GM18498 (cell line): Measurements from ENCODE around the gene CARD14.
"Not testable (repeated sequence)": the region's sequence is repeated elsewhere in the genome, so short reads cannot be mapped to it uniquely, and the experiment has no call there.

Experiments used
- ATAC-seq: cut with Tn5 transposase; IDR thresholded peaks from one replicate; pipeline ENCODE4 v1.9.1; 2021; ENCODE audit warnings: mild to moderate bottlenecking, moderate library complexity; ENCODE audit not compliant: unreplicated experiment

CARD14 gene

DNA sequence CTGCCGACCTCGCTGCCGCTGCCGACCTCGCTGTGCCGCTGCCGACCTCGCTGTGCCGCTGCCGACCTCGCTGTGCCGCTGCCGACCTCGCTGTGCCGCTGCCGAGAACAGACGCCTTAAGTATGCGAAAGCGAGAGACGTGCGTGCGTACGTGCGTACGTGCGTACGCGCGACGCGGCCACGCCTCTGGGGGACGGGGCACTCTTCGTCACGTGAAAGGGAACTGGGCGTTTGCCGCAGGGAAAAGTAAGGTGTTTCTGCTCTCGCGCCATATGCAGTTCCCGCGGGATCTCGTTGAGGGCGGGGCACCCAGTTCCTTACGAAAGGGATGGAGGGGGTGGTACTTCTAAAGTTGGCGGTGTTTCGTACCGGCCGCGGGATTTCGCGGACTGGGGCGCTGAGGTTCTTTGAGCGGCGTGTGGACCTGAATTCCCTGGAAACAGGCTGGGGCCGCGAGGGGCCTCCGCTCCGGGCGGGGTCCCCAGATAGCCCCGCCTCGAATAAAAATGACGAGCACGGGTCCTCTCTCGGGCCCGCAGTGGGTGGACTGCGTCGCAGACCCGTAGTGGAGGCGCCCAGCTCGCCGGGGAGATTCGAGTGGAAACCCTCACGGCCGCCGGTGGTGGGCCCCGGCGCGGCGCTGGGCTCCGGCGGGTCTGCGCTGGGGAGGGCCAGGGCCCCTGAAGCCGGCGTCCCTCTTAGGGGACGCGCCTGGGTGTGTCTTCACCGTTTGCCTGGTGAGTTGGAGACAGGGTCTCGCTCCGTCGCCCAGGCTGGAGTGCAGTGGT lies 22.6 kb upstream of the CARD14 start, which contains the start of gene EIF4A3:
EIF4A3 (minus strand) TSS at position 94 of the 788 bp plus-strand sequence. CDS start 167 bp downstream, outside the sequence.
- peak; percentile 89 for ATAC-seq

DNA sequence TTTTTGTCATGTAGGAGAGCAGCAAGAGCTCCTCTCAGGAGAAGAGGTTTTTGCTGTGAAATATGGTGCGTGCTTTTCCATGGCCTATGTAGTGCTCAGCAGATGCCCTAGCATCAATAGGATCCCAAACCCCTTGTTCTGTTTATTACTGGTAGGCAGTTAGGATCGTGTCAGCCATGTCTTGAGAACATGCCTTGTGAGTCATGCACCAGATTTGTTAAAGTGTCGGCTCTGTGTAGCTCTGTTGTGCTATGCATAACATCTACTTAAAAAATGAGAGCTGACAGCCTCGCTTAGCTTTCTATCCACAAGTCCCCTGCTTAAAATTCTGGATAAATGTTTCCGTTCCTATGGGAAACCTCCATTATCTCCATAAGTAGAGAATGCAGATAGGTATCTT lies 18.5 kb upstream of the CARD14 start:
- no peak for ATAC-seq

DNA sequence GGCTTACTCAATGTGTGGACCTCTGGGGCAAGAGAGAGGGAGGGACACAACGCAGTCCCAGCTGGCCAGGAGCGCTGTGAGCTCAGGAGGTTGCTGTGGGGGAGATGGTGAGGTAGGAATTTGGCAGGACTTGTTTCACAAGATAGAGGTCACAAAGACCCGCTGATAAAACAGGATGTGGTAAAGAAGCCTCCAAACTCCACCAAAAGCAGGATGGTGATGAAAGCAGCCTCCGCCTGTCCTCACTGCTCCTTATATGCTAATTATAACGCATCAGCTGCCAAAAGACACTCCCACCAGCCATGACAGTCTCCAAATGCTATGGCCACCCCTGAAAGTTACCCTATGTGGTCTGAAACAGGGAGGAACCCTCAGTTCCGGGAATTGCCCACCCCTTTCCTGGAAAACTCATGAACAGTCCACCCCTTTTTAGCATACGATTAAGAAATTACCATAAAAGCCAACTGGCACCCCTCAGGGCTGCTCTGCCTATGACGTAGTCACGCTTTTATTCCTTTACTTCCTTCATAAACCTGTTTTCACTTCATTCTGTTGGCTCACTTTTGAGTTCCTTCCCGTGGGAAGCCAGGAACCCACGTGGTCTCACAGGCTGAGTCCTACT lies 17.6 kb upstream of the CARD14 start:
- ATAC-seq = no peak

DNA sequence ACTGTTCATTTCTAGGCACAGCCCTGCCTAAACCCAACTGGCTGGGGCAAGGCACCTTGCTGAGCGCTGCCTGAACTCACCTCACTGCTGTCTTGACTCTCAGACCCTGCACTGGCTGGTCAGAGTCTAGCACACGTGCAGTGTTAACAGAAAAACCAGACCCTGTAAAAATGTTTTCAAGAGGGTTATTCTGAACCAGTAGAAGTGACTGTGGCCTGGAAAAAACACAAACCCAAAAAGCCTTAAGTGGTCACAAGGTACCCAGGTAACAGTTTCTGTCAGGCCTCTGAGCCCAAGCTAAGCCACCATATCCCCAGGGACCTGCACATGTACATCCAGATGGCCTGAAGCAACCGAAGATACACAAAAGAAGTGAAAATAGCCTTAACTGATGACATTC lies 16.8 kb upstream of the CARD14 start:
- no peak for ATAC-seq

DNA sequence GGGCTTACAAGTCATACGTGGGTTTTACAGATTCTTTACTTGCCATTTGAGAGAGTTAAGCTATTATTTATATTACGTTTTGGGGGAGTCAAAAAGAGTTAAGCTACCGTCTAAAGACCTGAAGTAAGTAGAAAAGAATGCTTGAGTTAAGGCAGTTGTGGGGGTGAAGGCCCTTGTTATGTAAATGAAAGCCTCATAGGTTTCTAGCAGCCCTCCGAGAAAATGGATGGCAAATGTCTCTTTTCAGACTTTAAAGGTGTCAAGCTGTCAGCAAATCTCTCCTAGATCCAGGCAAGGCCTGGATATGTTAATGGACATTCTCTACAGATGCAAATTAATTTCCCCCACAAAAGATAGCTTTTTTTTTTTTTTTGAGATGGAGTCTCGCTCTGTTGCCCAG lies 15.7 kb upstream of the CARD14 start:
- no peak for ATAC-seq

DNA sequence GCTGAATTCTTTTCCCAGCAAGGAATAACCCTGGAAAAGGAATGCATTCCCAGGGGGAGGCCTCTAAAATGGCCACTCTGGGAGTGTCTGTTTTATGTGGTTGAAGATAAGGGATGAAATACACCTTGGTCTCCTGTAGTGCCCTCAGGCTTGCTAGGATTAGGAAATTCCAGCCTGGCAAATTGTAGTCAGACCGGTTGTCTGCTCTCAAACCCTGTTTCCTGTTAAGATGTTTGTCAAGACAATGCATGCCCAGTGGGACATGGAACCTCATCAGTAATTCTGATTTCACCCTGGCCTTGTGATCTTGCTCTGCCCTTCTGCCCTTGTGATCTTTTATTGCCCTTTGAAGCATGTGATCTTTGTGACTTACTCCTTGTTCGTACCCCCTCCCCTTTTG lies 14.2 kb upstream of the CARD14 start:
- not testable (repeated sequence) for ATAC-seq

DNA sequence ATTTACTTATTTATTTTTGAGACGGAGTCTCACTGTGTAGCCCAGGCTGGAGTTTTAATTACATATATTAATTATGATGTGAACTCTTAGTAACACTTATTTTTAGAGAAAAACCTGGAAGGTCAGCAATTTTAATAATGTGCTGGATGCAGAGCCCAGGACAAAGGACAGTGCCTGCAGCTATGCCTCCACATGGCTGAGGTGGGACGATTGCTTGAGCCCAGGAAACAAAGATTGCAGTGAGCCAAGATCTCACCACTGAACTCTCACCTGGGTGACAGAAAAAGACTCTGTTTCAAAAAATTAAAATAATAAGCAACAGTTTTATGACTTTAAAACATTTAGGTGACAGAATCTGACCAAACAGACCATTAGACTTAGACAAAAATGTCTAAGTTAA lies 11.0 kb upstream of the CARD14 start:
- no peak for ATAC-seq

DNA sequence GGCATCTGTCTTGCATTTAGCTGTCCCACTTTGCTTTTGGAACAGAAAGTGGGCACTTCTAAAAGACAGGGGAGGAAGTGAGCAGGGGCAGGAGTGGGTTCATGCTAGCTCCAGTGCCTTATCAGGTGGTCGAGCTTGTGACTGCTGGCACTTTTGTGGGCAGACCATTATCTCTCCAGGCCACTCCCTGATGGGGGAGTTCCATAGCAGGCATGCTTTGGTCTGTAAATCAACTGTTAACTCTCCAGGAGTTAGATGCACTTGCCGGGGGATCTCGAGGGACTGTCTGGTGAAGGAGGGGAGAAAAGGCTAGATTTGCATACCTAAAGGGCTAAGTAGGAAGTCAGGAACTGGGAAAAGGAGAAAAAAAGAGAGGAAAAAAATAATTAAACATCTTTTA lies 9.3 kb upstream of the CARD14 start:
- no peak for ATAC-seq

DNA sequence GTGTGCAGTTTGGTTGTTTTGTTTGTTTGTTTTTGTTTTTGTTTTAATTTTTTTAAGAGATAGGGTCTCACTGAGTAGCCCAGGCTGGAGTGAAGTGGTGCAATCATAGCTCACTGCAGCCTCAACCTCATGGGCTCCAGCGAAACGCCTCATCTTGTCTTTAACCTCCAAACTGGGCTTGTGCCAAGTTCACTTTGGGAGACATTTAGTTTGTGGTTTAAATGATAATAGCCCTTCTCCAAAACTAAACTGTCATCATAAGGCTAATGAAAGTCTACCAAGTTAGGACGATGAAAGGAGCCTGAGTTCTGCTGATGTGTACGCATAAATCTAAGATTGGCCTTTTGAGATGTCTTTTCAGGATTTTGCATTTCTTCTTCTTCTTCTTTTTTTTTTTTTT lies 6.5 kb upstream of the CARD14 start:
- ATAC-seq = no peak

DNA sequence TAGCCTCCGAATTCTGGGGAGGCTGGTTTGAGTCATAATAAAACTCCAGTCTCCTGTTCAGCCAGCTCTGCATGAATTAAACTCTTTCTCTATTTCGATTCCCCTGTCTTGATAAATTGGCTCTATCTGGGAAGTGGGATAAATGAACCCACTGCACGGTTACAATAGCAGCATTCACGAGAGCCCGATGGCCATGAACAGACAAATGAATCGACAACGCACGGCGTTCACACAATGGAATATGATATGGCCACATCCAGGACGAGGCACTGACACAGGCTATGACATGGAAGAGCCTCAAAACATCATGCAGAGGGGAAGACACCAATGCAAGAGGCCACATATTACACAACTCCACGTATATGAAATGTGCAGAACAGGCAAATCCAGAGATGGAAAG lies 5.6 kb upstream of the CARD14 start:
- no peak for ATAC-seq

DNA sequence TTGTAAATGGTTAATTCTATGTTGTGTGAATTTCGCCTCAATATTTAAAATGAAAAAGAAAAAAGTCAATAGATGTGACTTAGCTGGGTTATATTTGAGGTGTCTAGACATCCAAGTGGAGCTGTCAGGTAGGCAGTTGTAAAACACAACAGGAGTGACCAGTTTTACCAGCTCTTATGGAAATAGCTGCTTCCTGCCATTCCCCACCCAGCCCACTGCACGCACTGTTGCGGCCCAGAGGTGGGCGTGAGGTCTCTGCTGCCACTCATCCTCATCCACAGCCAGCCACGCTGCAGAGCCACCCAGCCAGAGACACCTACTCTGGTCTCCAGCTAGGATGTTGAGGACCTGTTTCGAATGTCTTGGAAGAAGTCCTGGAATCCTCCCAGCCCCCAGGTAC lies 3.4 kb upstream of the CARD14 start:
- ATAC-seq = no peak

DNA sequence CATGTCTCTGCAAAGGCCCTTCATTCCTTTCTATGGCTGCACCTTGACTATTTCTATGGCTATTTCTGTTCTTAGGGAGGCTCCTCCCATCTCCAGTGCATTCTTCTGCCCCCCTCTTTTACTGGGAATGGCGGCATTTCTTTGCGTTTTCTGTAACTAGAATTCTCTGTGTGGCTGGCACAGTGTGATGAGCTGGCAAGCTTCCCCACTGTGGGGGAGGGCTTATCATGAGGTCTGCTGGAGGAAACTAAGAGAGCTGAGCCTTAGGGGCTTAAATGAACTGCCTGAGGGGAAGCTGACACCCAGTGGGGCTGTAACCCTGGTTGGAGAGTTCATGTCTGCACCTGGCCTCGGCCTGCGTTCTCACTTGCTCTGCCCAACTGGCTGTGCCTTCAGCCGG lies 1.5 kb upstream of the CARD14 start:
- no peak for ATAC-seq

DNA sequence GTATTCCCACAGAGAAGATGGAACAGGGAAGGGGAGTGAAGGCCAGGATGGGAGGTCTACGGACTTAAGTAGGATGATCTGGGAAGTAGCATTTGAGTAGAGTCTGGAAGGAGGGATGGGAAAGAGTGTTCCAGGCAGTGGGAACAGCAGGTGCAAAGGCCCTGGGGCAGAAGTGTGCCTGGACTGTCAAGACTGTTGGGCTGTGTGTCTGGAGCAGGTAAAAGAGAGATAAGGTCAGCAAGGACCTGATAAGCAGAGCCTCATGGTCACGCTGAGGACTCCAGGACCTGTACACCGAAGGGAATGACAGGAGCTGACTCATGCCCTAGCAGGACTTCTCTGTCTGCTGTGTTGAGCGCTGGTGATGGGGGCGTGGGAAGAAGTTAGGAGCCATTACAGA lies 723 bp upstream of the CARD14 start:
- ATAC-seq = no peak

DNA sequence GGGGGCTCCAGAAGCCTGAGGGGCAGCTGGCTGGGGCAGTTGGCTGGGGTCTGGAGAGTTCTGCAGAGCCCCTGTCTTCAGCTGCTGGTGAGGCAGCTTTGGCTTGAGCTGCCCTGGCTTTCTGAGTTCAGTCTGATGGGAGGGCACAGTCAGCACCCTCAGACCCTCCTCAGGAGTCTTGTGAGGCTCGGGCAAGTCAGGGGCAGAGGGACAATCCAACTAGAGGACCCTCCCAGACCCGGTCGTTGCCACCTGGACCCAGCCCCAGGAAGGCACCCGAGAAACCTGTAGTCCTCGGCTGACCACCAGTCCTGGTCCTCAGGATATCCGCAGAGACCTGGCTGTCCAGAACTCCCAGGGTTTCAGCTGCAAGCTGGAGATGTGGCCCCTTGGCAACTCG lies 1.9 kb downstream of the CARD14 start:
- ATAC-seq = no peak

DNA sequence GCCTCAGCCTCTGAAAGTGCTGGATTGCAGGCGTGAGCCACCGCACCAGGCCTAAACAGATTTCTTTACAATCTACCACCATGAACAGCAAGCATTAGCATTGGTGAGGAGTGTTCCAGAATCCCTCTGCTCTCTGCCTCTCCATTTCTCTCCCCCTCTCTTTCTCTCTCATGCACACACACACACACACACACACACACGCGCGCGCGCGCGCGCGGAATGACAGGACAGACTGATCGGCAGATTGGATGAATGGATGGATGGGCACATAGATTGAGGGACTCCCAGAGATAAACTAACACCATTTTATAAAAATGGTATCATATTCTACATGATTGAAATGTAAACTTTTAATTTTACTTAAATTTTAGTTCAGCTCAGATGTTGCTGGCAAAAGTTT lies 3.3 kb downstream of the CARD14 start:
- no peak for ATAC-seq

DNA sequence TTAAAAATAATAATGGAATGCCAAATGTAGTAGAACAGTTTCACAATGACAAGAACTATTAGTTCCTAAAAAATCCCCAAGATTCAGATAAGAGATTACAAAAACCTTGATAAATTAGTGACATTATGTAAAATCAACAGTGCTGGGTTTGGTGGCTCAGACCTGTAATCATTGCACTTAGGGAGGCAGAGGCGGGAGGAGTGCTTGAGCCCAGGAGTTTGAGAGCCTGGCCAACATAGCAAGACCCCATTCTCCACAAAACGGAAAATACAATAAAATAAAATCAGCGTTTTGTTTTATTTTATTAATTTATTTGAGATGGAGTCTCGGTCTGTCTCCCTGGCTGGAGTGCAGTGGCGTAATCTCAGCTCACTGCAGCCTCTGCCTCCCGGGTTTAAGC lies 4.1 kb downstream of the CARD14 start:
- no peak for ATAC-seq

DNA sequence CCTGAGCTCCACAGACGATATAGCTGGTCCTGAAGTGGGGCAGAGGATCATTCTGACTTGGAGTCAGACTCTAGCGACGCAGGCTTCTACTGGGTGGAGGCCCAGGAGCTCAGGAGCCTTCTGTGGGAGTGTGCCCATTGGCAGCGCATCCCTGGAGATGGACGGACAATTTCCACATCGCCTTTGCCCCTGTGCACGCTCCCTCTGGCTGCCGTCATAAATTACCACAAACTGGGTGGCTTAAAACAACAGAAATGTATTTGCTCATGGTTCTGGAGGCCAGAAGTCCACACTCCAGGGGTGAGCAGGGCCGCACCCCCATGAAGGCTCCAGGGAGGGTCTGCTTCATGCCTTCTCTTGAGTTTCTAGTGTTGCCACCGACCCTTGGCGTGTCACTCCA lies 6.9 kb downstream of the CARD14 start:
- ATAC-seq = no peak

DNA sequence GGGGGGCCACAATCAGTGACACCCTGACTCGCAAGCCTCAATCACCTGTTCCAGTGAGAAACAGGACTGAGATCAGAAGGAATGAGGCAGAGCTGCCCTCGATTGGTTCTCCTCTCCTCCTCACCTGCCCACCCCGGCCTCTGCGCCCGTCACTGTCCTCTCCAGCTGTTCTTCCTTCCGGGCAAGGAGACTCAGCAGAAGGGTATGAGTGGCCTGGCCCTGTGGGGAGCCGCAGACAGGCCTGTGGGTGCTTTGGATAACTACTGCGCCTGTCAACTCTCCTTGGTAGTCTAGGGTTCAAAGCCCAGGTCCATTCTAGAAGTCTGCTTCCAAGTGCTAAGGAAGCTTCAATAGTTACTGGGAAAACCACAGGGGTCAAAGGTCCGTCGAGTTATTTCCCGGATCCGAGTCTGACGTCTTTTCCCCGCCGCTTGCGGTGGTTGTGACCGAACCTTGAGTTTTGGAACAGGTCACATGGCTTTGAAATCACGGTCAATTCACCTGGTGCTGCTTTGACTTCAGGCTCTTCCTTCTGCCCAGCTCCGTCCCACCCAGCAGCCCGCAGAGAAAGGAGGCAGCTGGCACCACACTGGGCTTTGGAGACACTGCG lies 8.3 kb downstream of the CARD14 start:
- ATAC-seq = no peak

DNA sequence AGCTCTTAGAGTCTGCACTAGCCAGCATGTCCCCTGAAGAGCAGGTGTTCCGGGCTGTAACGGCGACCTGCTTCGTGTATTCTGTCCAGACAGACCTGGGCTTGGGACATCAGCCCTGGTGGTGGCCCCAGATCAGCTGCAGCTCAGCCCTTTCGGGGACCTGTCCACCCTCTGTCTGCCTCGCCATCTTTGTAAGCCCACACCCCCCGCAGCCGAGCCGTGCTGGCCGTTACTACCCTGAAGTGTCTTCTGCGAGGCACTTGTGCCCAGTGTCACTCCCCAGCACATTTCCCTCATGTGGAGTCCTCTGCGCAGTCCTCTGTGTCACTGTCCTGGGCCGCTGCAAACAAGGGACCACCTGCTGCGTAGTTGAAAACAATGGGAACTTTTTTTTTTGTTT lies 10.4 kb downstream of the CARD14 start:
- no peak for ATAC-seq

DNA sequence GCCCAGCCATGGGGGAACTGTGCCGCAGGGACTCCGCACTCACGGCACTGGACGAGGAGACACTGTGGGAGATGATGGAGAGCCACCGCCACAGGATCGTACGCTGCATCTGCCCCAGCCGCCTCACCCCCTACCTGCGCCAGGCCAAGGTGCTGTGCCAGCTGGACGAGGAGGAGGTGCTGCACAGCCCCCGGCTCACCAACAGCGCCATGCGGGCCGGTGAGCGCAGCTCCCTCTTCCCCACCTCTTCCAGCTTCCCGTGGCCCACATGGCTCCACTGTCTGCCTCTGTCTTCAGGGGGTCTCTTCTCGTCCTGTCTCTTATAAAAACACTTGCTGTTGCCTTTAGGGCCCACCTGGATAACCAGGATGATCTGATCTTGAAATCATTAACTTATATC lies 11.6 kb downstream of the CARD14 start:
- ATAC-seq = no peak

DNA sequence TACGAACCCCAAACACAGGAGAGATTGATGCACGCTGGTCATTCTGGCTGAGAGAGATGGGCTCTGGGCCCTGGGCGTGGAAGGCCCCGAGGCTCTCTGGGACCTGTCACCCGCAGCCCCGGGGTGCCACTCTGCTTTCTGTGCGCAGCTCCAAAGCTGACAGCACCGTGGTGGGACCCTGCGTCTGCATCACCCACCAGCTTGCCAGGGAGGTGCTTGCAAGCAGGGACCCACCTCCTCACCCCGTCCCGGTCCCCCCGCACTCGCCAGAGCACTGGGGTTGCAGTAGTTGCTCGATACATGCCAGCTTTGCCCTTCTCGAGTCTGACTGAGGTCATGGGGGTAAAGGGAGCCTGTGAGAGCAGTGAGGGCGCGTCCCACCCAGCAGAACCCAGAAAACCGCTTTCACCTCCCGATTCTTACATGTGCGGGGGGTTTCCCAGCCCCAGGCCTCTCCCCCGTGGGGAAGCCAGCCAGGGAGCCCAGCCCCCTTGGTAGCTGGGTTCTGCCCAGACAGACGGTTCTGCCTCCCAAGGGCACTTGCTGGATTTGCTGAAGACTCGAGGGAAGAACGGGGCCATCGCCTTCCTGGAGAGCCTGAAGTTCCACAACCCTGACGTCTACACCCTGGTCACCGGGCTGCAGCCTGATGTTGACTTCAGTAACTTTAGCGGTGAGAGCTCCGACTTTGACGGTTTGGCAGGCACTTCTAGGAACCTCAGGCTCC lies 12.5 kb downstream of the CARD14 start:
- ATAC-seq = no peak

DNA sequence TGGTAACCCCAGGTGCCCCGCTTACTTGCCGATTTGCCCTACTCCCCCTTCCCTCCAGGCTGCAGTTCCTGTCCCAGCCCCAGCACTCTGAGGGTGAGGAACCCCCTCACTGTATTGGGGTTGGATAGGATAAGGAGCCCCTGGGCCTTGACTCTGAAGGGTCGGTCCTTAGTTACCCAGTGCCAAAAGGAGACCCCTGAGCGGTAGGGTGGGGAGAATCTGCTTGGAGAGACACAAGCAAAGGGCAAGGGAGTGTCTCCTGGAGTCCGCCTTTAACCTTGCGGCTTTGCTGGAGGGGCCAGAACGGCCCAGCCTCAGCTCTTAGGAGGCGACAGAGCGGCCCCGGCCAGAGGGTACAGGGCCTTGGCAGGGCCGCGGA lies 13.0 kb downstream of the CARD14 start:
- ATAC-seq = no peak
